GM12878 (cell line): Measurements from ENCODE around the gene MTIF3. TPM values are rescaled to one million over a fixed set of nuclear protein-coding genes. Genes with fewer than 3 reads are reported as not detected.

Experiments used
- ATAC-seq: fragments of 200-7000 bp; cut with Tn5 transposase; 3 replicates; pipeline ENCODE4 v1.9.1; 2020; ENCODE audit warnings: mild to moderate bottlenecking, moderate library complexity
- BruUV-seq: library from RNA; stranded (reverse); fragments of 400-500 nt; replicated peaks from 2 replicates; lab custom pipeline; 2021; lab: Mats Ljungman, UMichigan
- CTCF ChIA-PET: fragments of 300-600 bp; sonication (Branson Sonifier 250); formaldehyde crosslinking; extraction: SDS; loops from one replicate; lab custom pipeline; 2021; ENCODE audit warnings: inconsistent platforms; lab: Yijun Ruan, JAX
- POLR2A ChIA-PET: fragments of 350-600 bp; formaldehyde crosslinking; extraction: SDS; loops from one replicate; lab custom pipeline; 2021; ENCODE audit warnings: inconsistent platforms; lab: Charles Lee
- RAD21 ChIA-PET: fragments of 300-600 bp; sonication (Branson Sonifier 250); formaldehyde crosslinking; loops from one replicate; lab custom pipeline; 2023; ENCODE audit warnings: antibody characterized with exemption; ENCODE audit not compliant: unreplicated experiment; lab: Charles Lee
- SMC1A ChIA-PET: fragments of 300-600 bp; sonication (Branson Sonifier 250); formaldehyde crosslinking; loops from one replicate; lab custom pipeline; 2023; ENCODE audit not compliant: unreplicated experiment, uncharacterized antibody; lab: Charles Lee
- DNase-seq: peaks from one replicate; pipeline ENCODE4 v3.0.0-alpha.2; 2011; ENCODE audit warnings: low read depth, low spot score
- FAIRE-seq: peaks from 3 replicates; lab custom pipeline; 2011; peaks lifted over from hg19 to GRCh38; lab: Jason Lieb, UNC
- H2AFZ ChIP-seq: 2 replicates; pipeline ENCODE4 v1.6.0; 2011; ENCODE audit warnings: low read depth, low read length, control low read depth; ENCODE audit not compliant: control insufficient read depth
- H3K27ac ChIP-seq: 2 replicates; pipeline ENCODE4 v1.5.1; 2011; ENCODE audit warnings: control low read depth; ENCODE audit not compliant: control insufficient read depth, insufficient read depth
- H3K27me3 ChIP-seq, 2 experiments: replicated peaks in 1 of 2; 2 replicates each; pipeline versions ENCODE4 v1.6.0 to v1.6.1; 2011; ENCODE audit warnings: low read length in 1 of 2; ENCODE audit not compliant: control insufficient read depth in 2 of 2, insufficient read depth in 2 of 2
- H3K36me3 ChIP-seq, 2 experiments: 2 replicates each; pipeline ENCODE4 v1.5.1; 2011; ENCODE audit warnings: low read length in 1 of 2; ENCODE audit not compliant: control insufficient read depth in 2 of 2, insufficient read depth in 2 of 2
- H3K4me1 ChIP-seq: 2 replicates; pipeline ENCODE4 v1.6.1; 2011; ENCODE audit warnings: mild to moderate bottlenecking, low read length, moderate library complexity, mixed read lengths; ENCODE audit not compliant: control insufficient read depth, insufficient read depth
- H3K4me2 ChIP-seq: 2 replicates; pipeline ENCODE4 v1.6.0; 2011; ENCODE audit warnings: control low read depth; ENCODE audit not compliant: control insufficient read depth, insufficient read depth
- H3K4me3 ChIP-seq: fragments of 200-600 bp; sonication (generic); 2 replicates; pipeline ENCODE4 v1.5.1; 2016
- H3K79me2 ChIP-seq: 2 replicates; pipeline ENCODE4 v1.6.0; 2011; ENCODE audit warnings: low read length; ENCODE audit not compliant: control insufficient read depth, insufficient read depth
- H3K9ac ChIP-seq: 2 replicates; pipeline ENCODE4 v1.8.0; 2011; ENCODE audit warnings: low read length, control low read depth, mixed read lengths; ENCODE audit not compliant: control insufficient read depth, insufficient read depth
- H3K9me3 ChIP-seq: replicated peaks from 3 replicates; pipeline ENCODE4 v1.5.1; 2011; ENCODE audit warnings: mild to moderate bottlenecking, low read length; ENCODE audit not compliant: control insufficient read depth, insufficient read depth
- H4K20me1 ChIP-seq: 2 replicates; pipeline ENCODE4 v1.6.0; 2011; ENCODE audit not compliant: control insufficient read depth, insufficient read depth
- FOS ChIP-seq: IDR thresholded peaks from 3 replicates; pipeline ENCODE4 v1.6.1; 2011; ENCODE audit warnings: borderline replicate concordance; ENCODE audit not compliant: insufficient read length; ENCODE audit errors: extremely low read depth
- IKZF1 ChIP-seq: fragments of 450-650 bp; conservative IDR thresholded peaks from 2 replicates; pipeline ENCODE4 v1.6.1; 2017; ENCODE audit warnings: antibody characterized with exemption, mild to moderate bottlenecking
- KDM1A ChIP-seq: fragments of 200-600 bp; sonication (generic); IDR thresholded peaks from 2 replicates; pipeline ENCODE4 v1.6.1; 2016; ENCODE audit warnings: borderline replicate concordance
- PAX5 ChIP-seq: IDR thresholded peaks from 2 replicates; pipeline ENCODE4 v1.6.1; 2011; ENCODE audit warnings: low read depth, low read length, borderline replicate concordance
- PKNOX1 ChIP-seq: fragments of 450-650 bp; IDR thresholded peaks from 2 replicates; pipeline ENCODE4 v1.6.1; 2016; ENCODE audit warnings: mild to moderate bottlenecking
- POLR2AphosphoS5 ChIP-seq: IDR thresholded peaks from 2 replicates; pipeline ENCODE4 v1.6.1; 2011; ENCODE audit warnings: mild to moderate bottlenecking, low read length, inconsistent platforms
- REST ChIP-seq: IDR thresholded peaks from 2 replicates; pipeline ENCODE4 v1.6.1; 2012; ENCODE audit warnings: mild to moderate bottlenecking, low read depth, low read length
- TBL1XR1 ChIP-seq: IDR thresholded peaks from 2 replicates; pipeline ENCODE4 v1.6.1; 2012; ENCODE audit warnings: low read depth, low read length, improper control_type of control experiment
- USF1 ChIP-seq: IDR thresholded peaks from 2 replicates; pipeline ENCODE4 v1.6.1; 2011; ENCODE audit warnings: borderline replicate concordance, low read depth, mild to moderate bottlenecking, moderate library complexity, mixed read lengths, low read length; ENCODE audit not compliant: insufficient read depth; ENCODE audit errors: extremely low read length
- USF2 ChIP-seq: IDR thresholded peaks from 2 replicates; pipeline ENCODE4 v1.6.1; 2011; ENCODE audit warnings: low read depth, low read length, improper control_type of control experiment, borderline replicate concordance
- WGBS: methylation state at CpG from one replicate; pipeline ENCODE4 v1.1.6; 2016; ENCODE audit warnings: low lambda C conversion rate; ENCODE audit not compliant: insufficient replicate concordance, insufficient coverage; ENCODE audit errors: missing lambda C conversion rate; 5-methylcytosine and 5-hydroxymethylcytosine counted together
- in situ Hi-C: fragments of 300-500 bp; cut with MboI; formaldehyde crosslinking; loops from 9 replicates; pipeline ENCODE4 v1.14.3; 2018; ENCODE audit warnings: mixed read lengths
- intact Hi-C: fragments of 100-400 bp; cut with micrococcal nuclease; formaldehyde crosslinking; loops from one replicate; pipeline ENCODE4 v1.14.2; 2022; ENCODE audit not compliant: unreplicated experiment
- polyA plus RNA-seq, 11 experiments: library from polyadenylated mRNA; depleted of rRNA in 4 of 11; unstranded in 6 of 11; stranded (reverse) in 5 of 11; fragments of >200 nt; fragmentation: Nextera tagmentation in 4 of 11; fragmentation: Illumina TruSeq in 1 of 11; extraction: Ambion mirVana in 4 of 11; extraction: Trizol in 1 of 11; gene quantifications; 1 replicate in 1 of 11; 2 replicates in 10 of 11; pipeline versions ENCODE4 v1.2.1 to v1.2.3, GENCODE V29; 2011 to 2016; ENCODE audit warnings: inconsistent platforms in 2 of 11, missing spikeins in 2 of 11, low read depth in 1 of 11
- total RNA-seq, 4 experiments: library from RNA; depleted of rRNA in 3 of 4; stranded (reverse); fragments of >200 nt in 3 of 4; fragmentation: Illumina TruSeq in 1 of 4; extraction: Trizol in 1 of 4; gene quantifications; 2 replicates each; pipeline versions ENCODE4 v1.2.1 to v1.2.3, GENCODE V29; 2013 to 2021

The MTIF3 gene
- total and polyA plus RNA-seq, 10 of the 15 experiments (the other 5 are each of a cell fraction or from before 2014, with no cell fraction given) = 22.4 to 73.9 (median 49.7) TPM

- H3K4me3 ChIP-seq = no peak overlapping the region
- H3K79me2 ChIP-seq = no peaks in the 10 kb centered on the region
- in situ Hi-C loops (no loop called here), intact Hi-C loops (no loop called here)
- FAIRE-seq (no peak), ATAC-seq (no peak)
- ChIA-PET CTCF (interaction anchor here (1.4 kb wide), 1 partner anchor 334 kb away, joined by 3 read pairs; no protein-coding TSS in a partner anchor), RAD21 (no interaction called here), SMC1A (interaction anchor here (0.8 kb wide), 1 partner anchor 69 kb away, joined by 3 read pairs; no protein-coding TSS in a partner anchor)
- H3K27me3 ChIP-seq = no peaks in the 10 kb centered on the region
- no peak overlapping the region for H2AFZ ChIP-seq
- H3K9ac ChIP-seq = no peak overlapping the region
- no peaks in the 10 kb centered on the region for H3K9me3 ChIP-seq
- H3K27ac ChIP-seq = no peak overlapping the region
- TF ChIP-seq POLR2AphosphoS5 (no peak), TBL1XR1 (no peak)
- TF ChIP-seq, all 136 proteins: peak for 0
- BruUV-seq = no TSS peak
- 51% methylated on average over 4 of the region's 4 CpGs for WGBS
- no peak for DNase-seq
- no peaks in the 10 kb centered on the region for H4K20me1 ChIP-seq
- POLR2A ChIA-PET = no interaction called here
- H3K4me2 ChIP-seq = no peak overlapping the region
- H3K4me1 ChIP-seq = no peaks in the 10 kb centered on the region
- no peaks in the 10 kb centered on the region for H3K36me3 ChIP-seq
Measured at GRCh38 chr13:27496006-27496405, 45.6 kb upstream of the MTIF3 start.

- no peaks in the 10 kb centered on the region for H3K36me3 ChIP-seq
- no peaks in the 10 kb centered on the region for H3K9me3 ChIP-seq
- 44% methylated on average over 3 of the region's 3 CpGs for WGBS
- FAIRE-seq (no peak), ATAC-seq (no peak), DNase-seq (no peak)
- no peak overlapping the region for H3K27ac ChIP-seq
- H3K27me3 ChIP-seq = no peaks in the 10 kb centered on the region
- ChIA-PET SMC1A (interaction anchor here (0.6 to 0.8 kb wide), 2 partner anchors 8 to 69 kb away, joined by 3 read pairs; no protein-coding TSS in a partner anchor), POLR2A (no interaction called here), RAD21 (no interaction called here), CTCF (interaction anchor here (1.4 kb wide), 1 partner anchor 335 kb away, joined by 3 read pairs; no protein-coding TSS in a partner anchor)
- no peak overlapping the region for H3K9ac ChIP-seq
- H2AFZ ChIP-seq = no peak overlapping the region
- no peaks in the 10 kb centered on the region for H4K20me1 ChIP-seq
- no peaks in the 10 kb centered on the region for H3K4me1 ChIP-seq
- H3K79me2 ChIP-seq = no peaks in the 10 kb centered on the region
- no TSS peak for BruUV-seq
- in situ Hi-C loops (no loop called here), intact Hi-C loops (no loop called here)
- no peak overlapping the region for H3K4me3 ChIP-seq
- H3K4me2 ChIP-seq = no peak overlapping the region
- TF ChIP-seq TBL1XR1 (no peak), PKNOX1 (no peak), PAX5 (no peak), USF2 (no peak), REST (no peak), FOS (no peak), IKZF1 (no peak), USF1 (no peak), KDM1A (no peak)
Measured at GRCh38 chr13:27495551-27495950, 45.2 kb upstream of the MTIF3 start.
